ENCODE data around the gene TBC1D24.
"Not testable (repeated sequence)": the region's sequence is repeated elsewhere in the genome, so short reads cannot be mapped to it uniquely, and the experiment has no call there.

The TBC1D24 gene

GRCh38 chr16:2518823-2519710, 44.1 kb downstream of the TBC1D24 start:
- no peak for DNase-seq

- no peak for DNase-seq
Observed at GRCh38 chr16:2519711-2520080, 44.8 kb downstream of the TBC1D24 start.

- peak; percentile 90 for DNase-seq
Observed at GRCh38 chr16:2520097-2520783, 45.3 kb downstream of the TBC1D24 start, which contains the start of gene AMDHD2. TSS of gene AMDHD2 (plus strand) at chr16:2520371. CDS start at chr16:2520459, 88 bp downstream.

GRCh38 chr16:2520784-2521531, 46.0 kb downstream of the TBC1D24 start:
- DNase-seq: peak; percentile 64

GRCh38 chr16:2523801-2524231, 48.9 kb downstream of the TBC1D24 start:
- no peak for DNase-seq

- no peak for DNase-seq
Observed at GRCh38 chr16:2524339-2524938, 49.5 kb downstream of the TBC1D24 start.

- DNase-seq: no peak
Observed at GRCh38 chr16:2526135-2526534, 51.2 kb downstream of the TBC1D24 start.

- no peak for DNase-seq
Observed at GRCh38 chr16:2527071-2527783, 52.3 kb downstream of the TBC1D24 start.

- DNase-seq: no peak
Observed at GRCh38 chr16:2527784-2528100, 52.8 kb downstream of the TBC1D24 start.

- DNase-seq: no peak
Observed at GRCh38 chr16:2528161-2529060, 53.5 kb downstream of the TBC1D24 start.

- DNase-seq: no peak
Observed at GRCh38 chr16:2529061-2529931, 54.4 kb downstream of the TBC1D24 start.

- DNase-seq: no peak
Observed at GRCh38 chr16:2529961-2530628, 55.2 kb downstream of the TBC1D24 start.

- no peak for DNase-seq
Observed at GRCh38 chr16:2530629-2531318, 55.8 kb downstream of the TBC1D24 start.

GRCh38 chr16:2531371-2531695, 56.4 kb downstream of the TBC1D24 start, which contains the start of gene CEMP1:
TSS of gene CEMP1 (minus strand) at chr16:2531408. CDS start at chr16:2531073, 335 bp downstream.
- no peak for DNase-seq

GRCh38 chr16:2531696-2532493, 57.0 kb downstream of the TBC1D24 start:
- DNase-seq: peak; percentile 94

GRCh38 chr16:2532494-2533141, 57.7 kb downstream of the TBC1D24 start:
- DNase-seq: peak; percentile 53

- not testable (repeated sequence) for DNase-seq
Observed at GRCh38 chr16:2533142-2533755, 58.3 kb downstream of the TBC1D24 start.
